GM10266 (cell line): ENCODE results near the gene CHN2.

Experiments
- DNase-seq: peaks from one replicate; pipeline ENCODE4 v3.0.0; 2012; ENCODE audit errors: extremely low spot score
- TF ChIP-seq, protein P1 (sequence below): IDR thresholded peaks from 2 replicates; pipeline ENCODE4 v1.5.1; 2012; ENCODE audit warnings: mild to moderate bottlenecking, low read depth; ENCODE audit not compliant: control insufficient read depth, insufficient read depth; ENCODE audit errors: missing control alignments

CHN2 gene

DNA sequence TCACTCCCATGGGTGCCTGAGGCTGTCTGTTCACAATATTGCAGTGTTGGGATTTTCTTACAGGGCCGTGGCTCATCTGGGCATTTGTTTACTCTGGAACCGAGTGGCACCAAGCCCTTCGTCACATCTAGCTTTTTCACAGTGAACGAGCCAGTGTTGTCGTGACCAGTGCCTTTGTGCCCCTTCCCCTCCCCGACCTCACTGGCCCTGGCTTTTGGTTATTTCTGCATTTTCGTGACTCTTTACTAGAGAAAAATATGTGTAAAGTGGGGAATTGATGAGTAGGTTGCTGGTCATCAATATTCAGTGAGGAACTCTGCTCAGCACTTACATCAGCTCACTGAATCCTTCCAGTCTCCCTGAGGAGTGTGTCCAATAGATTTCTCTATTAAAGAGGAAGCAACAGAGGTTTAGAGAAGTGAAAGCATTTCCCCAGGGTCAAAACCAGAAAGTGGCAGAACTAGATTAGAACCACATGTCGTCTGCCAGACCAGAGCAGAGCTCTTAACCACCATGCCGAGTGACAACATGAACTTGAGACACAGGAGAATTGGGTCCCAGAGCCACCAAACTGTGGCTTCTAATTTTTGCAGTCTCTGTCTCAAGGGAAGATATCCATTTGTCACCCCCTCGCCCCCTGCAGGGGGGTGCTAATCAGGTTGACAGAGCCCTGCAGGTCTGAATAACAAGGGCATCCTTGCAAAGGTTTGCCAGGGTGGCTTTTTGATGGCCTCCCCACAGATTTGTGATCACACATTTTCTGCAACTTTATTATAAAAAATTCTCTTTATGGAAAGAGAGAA lies 125.3 kb downstream of the CHN2 start:
- no peak for DNase-seq
- TF ChIP-seq, protein P1, sequence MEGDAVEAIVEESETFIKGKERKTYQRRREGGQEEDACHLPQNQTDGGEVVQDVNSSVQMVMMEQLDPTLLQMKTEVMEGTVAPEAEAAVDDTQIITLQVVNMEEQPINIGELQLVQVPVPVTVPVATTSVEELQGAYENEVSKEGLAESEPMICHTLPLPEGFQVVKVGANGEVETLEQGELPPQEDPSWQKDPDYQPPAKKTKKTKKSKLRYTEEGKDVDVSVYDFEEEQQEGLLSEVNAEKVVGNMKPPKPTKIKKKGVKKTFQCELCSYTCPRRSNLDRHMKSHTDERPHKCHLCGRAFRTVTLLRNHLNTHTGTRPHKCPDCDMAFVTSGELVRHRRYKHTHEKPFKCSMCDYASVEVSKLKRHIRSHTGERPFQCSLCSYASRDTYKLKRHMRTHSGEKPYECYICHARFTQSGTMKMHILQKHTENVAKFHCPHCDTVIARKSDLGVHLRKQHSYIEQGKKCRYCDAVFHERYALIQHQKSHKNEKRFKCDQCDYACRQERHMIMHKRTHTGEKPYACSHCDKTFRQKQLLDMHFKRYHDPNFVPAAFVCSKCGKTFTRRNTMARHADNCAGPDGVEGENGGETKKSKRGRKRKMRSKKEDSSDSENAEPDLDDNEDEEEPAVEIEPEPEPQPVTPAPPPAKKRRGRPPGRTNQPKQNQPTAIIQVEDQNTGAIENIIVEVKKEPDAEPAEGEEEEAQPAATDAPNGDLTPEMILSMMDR = no peak

DNA sequence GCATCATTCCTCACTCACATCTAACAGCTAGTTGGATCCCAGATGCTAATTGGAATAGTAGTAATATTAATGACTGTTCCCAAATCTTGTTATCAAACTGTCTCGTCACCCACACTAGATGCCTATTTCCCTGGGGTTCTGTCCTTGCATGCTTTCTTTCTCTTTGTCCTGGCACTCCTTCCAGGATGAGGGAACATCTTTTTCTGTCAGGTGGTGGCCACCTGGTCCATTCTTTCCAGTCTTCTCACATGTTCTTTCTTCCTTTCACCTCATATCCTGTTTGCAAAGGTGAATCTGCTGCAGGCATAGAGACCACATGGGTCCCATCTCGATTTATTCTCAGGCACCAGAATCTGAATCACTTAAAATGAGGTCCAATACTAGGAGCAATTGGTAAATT lies 126.0 kb downstream of the CHN2 start:
- DNase-seq = no peak
- TF ChIP-seq, protein P1 = no peak

DNA sequence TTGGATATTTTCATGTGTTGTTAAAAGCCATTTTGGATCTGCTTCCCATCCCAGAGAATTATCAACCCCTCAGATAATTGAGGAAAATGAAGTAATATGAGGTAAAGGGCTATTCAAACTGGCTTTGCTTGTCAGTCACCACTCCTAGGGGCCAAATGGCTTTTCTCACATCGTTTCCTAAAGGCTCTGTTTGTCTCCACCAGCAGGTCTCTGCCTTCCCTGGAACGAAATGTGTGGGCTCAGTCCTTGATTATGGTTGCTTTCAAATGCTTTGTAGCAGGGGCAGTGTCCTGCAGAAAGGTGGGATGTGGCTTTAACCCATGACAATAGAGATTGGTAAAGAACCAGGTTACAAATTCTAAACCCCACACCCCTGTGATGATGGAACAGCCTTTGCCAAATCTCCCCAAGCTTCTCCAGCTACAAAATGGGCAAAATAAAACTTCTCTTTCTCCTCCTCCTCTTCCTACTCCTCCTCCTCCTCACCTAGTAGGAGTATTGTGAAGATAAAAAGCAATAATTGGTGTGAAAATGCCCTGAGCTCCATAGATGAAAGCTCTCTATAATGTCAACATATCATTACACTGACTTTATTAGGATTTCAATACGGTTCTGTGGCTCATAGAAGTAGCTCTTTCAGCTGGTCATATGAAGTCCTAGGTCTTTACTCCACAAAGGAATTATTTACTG lies 127.6 kb downstream of the CHN2 start:
- no peak for DNase-seq
- TF ChIP-seq, protein P1 = no peak

DNA sequence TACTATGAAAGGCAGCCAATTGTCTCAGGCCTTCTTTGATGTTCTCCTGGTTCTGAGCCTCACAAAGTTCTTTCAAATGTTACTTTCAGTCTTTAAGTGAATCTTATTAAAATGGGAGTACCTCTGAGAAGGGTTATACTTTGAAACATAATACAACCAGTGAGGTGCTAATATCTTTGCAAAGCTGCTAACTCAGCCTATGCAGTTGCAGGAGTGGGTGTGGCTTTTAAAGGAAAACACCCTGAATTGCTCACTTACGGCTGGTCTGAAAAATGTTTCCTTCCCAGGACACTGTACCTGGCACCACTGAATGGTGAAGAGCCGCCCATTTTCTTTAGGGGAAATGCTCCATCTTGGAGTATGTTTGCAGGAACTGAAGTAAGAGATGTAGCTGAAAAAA lies 130.9 kb downstream of the CHN2 start:
- no peak for DNase-seq
- TF ChIP-seq, protein P1 = no peak

DNA sequence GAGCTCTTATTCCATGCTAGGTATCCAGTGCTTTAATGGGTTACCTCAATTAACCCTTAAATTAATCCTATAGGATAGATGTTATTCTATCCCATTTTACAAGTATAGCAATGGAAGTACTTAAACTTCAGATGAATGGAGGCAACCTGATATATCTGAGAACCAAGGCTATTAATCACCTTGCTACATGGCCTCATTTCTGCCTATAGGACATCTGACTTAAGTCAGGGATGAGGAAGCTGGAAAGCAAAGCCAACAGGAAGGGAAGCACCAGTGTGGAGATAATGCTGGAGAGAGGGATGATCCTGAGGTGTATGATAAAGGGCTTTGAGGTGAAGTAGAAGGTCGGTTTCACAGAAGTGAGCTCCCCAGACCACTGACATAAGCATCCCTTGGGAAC lies 132.3 kb downstream of the CHN2 start:
- TF ChIP-seq, protein P1 = no peak
- no peak for DNase-seq

DNA sequence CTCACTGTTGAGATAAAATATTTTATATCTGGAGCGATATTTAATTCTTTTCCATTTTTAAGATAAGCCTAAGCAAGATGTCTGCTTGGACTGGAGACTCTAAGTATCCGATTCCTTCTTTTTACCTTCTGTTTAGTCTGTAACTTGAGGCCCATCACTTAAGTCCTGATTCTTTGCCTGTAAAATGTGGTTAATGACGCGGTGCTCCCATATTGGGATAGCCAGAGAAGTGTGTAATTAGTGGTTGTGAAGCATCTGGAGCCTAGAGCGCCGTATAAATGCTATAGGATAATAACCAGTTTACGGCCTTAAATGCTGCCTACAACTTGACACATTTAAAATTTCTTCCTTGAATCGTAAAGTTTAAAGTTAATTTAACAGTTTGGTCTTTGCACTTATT lies 132.9 kb downstream of the CHN2 start:
- TF ChIP-seq, protein P1 = no peak
- no peak for DNase-seq

DNA sequence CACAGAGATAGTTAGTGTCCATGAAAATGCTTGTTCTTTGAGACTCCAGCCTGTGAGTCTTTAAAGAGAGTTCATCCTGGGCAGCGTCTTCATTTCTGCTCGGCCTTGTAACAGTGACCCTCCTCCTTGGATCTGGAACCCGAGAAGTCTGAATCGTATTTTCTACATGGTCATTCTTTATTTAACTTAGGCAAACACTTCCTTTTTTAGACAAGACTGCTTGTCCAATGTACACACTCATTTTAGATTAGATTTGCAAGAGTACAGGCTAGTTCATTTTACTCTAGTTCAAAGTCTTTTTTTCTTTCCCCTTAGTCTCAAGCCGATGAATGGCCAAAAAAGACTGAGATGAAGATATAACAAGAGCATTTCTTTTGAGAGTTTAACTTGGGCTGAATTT lies 133.5 kb downstream of the CHN2 start:
- no peak for DNase-seq
- TF ChIP-seq, protein P1 = no peak
